Large intestine (tissue), 3 donors: Measurements from ENCODE around the gene KIF6. TPM values are rescaled to one million over a fixed set of nuclear protein-coding genes. Genes with fewer than 3 reads are reported as not detected.

ENCODE experiments used
- DNase-seq, 2 donors: peaks; one replicate each; pipeline versions ENCODE4 v3.0.0 to v3.0.0-alpha.2; 2013
- H3K27ac ChIP-seq: one replicate; pipeline ENCODE4 v1.5.1; 2013; ENCODE audit warnings: low read length
- H3K27me3 ChIP-seq: 2 replicates; pipeline ENCODE4 v1.6.1; 2013; ENCODE audit warnings: low read length; ENCODE audit not compliant: control insufficient read depth, insufficient read depth
- H3K36me3 ChIP-seq: 2 replicates; pipeline ENCODE4 v1.6.1; 2013; ENCODE audit warnings: low read length; ENCODE audit not compliant: control insufficient read depth, insufficient read depth
- H3K4me1 ChIP-seq: one replicate; pipeline ENCODE4 v1.6.1; 2013; ENCODE audit warnings: low read length; ENCODE audit not compliant: control insufficient read depth, insufficient read depth
- H3K4me3 ChIP-seq: one replicate; pipeline ENCODE4 v1.5.1; 2013; ENCODE audit warnings: low read length
- H3K9me3 ChIP-seq: one replicate; pipeline ENCODE4 v1.6.1; 2013; ENCODE audit warnings: mild to moderate bottlenecking, low read depth, low read length, moderate library complexity; ENCODE audit not compliant: control insufficient read depth
- WGBS: methylation state at CpG from one replicate; pipeline ENCODE4 v1.1.5; 2013; ENCODE audit warnings: low lambda C conversion rate; ENCODE audit not compliant: insufficient coverage; 5-methylcytosine and 5-hydroxymethylcytosine counted together
- polyA plus RNA-seq: library from polyadenylated mRNA; unstranded; fragments of 120-200 nt; gene quantifications from one replicate; pipeline ENCODE4 v1.2.1, GENCODE V29; 2013

KIF6 gene
- polyA plus RNA-seq, 1 donor, result 0.70 TPM

DNA sequence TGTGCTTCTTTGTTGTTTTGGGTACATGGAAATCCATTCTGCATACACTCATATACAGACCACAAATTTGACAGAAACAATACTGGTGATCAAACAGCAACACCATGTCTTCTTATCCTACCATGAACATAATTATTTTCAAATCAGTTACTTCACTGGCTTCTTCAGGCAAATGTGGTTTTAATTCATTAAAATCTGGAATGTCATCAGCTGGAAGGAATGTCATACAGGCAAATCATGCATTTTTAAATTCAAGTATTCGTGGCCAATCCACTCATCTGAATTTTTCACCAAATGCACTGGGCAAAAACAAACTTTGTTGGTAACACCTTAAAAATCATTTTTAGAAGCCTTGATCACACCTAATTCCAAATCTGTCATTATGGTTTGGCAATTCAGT, 59.3 kb downstream of the KIF6 start:
- Histone ChIP-seq H3K27ac (no peak overlapping the region), H3K4me1 (no peaks in the 10 kb centered on the region), H3K4me3 (no peak overlapping the region), H3K9me3 (no peaks in the 10 kb centered on the region), H3K36me3 (no peaks in the 10 kb centered on the region), H3K27me3 (no peaks in the 10 kb centered on the region)
- WGBS, result 83% methylated on average over 1 of the region's 1 CpG
- DNase-seq, result no peak

DNA sequence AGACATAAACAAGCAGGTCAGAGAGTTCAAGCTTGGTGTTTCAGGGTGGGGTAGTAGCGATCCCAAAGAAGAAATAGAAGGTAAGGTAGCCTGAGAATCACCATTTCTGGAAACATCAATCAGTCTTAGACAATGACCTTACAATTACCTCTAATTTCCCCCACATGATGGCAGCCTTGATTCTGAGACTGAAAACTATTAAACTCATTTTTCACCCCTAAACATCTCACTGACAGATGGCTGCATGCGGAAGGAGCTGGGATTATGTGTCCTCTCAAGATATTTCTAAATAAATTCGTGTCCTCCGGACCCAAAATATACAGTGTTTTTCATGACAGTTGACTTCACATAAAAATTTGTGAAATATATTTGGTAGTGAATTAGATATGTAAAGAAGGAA, 61.0 kb downstream of the KIF6 start:
- WGBS, result no CpG with 5 or more reads among the region's 4 CpGs
- no peaks in the 10 kb centered on the region for H3K27me3 ChIP-seq
- no peaks in the 10 kb centered on the region for H3K9me3 ChIP-seq
- H3K27ac ChIP-seq, result no peak overlapping the region
- no peaks in the 10 kb centered on the region for H3K36me3 ChIP-seq
- no peaks in the 10 kb centered on the region for H3K4me1 ChIP-seq
- DNase-seq, result no peak
- H3K4me3 ChIP-seq, result no peak overlapping the region

DNA sequence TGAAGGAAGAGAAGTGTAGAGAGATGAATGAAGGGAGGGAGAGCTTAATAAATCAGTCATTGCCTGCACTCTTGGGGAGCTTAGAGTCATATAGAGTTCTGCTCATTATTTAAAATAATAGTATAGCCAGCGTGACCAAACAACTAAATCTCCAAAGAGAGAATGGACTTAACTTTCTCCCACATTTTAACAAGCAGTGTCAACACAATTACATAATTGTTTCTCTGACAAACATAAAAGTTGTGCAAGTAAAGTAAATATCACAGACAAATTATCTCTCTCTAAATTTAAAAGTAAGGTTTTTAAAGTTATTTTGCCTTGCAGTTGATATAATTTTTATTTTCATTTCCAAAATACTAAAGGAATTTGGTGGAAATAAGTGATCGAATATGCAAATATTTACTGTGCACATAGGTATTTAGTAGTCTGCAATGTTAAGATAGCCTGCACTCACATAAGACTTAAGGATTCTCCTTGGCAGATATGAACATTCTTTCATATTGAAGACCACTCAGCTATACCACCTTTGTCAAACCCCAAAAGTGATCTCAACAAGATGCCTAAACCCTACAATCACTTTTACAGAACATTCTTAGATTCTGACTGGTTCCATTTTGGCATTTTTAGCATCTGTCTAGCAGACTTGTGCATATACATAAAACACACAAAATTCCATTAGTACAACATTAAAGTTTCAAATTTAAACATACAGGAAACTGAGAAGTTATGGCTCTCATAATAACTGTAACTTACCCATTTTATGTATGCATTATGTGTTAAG, 67.7 kb downstream of the KIF6 start:
- WGBS, result 86% methylated on average over 1 of the region's 2 CpGs

DNA sequence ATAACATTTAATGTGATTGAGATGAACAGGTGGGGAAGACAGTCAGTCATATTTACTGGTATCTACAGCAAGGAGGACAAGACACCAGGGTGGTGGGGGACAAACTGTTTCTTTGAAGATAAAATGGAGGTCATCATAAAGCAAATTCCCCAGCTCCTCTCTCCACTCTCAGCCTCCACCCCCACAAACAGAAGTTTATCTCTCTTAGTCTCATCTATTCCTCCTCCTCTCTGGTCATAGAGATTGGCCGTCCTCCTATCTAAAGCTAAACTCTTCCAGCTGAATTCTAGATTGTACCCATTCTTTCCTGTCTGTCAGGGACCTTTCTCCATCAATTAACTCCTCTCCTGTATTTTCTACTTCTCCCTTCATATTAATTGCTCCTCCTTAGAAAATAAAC, 71.1 kb downstream of the KIF6 start:
- H3K9me3 ChIP-seq, result no peaks in the 10 kb centered on the region
- no peak overlapping the region for H3K27ac ChIP-seq
- no peak overlapping the region for H3K4me3 ChIP-seq
- WGBS, result 100% methylated on average over 1 of the region's 1 CpG
- DNase-seq, result no peak
- no peaks in the 10 kb centered on the region for H3K4me1 ChIP-seq
- no peaks in the 10 kb centered on the region for H3K27me3 ChIP-seq
- H3K36me3 ChIP-seq, result no peaks in the 10 kb centered on the region

More for the DNA sequence above, 67.7 kb downstream of the KIF6 start:
- DNase-seq, result no peak
- Histone ChIP-seq H3K36me3 (no peaks in the 10 kb centered on the region), H3K27ac (no peak overlapping the region), H3K4me3 (no peak overlapping the region), H3K4me1 (no peaks in the 10 kb centered on the region), H3K27me3 (no peaks in the 10 kb centered on the region), H3K9me3 (no peaks in the 10 kb centered on the region)

DNA sequence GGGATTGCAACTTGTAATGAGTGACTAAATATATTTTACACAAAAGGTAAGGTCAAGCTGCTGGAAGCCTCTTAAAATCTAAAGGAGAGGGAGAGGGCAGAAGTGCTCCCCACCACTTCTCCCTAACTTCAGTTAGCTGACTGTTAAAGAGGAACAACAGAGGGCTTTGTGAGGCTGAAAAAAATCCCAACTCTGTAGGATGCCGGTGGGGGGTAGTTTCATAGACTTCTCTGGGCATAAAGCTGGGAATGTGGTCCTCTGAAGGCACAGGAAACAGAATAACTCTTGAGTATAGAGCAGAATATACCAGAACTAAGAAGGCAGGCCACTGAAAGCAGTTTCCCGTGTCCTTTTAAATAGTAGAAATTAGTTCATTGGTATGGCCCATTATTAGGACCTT, 71.6 kb downstream of the KIF6 start:
- Histone ChIP-seq H3K27me3 (no peaks in the 10 kb centered on the region), H3K36me3 (no peaks in the 10 kb centered on the region), H3K27ac (no peak overlapping the region), H3K9me3 (no peaks in the 10 kb centered on the region), H3K4me3 (no peak overlapping the region), H3K4me1 (no peaks in the 10 kb centered on the region)
- no CpG with 5 or more reads among the region's 2 CpGs for WGBS
- DNase-seq, result no peak

DNA sequence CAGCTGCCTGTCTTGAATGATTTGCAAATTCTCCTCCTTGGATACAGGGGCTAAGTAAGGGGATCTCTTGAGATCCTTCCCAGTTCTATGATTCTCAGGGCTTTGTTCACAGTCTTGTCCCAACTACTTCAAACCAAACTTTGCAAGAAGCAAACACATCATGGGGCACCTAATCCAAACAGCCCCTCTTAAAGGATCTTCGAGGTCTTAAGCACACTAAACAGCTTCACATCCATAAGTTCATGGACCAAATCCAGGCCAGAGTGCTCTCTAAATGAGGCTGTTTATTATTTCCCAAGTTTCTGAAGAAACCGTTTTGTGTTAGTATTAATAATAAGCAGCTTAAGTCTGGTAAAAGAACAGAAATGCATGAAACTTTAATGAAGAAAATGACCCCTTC, 75.2 kb downstream of the KIF6 start:
- WGBS, result no CpG with 5 or more reads among the region's 2 CpGs
- Histone ChIP-seq H3K27me3 (no peaks in the 10 kb centered on the region), H3K27ac (no peak overlapping the region), H3K4me3 (no peak overlapping the region), H3K4me1 (no peaks in the 10 kb centered on the region), H3K36me3 (no peaks in the 10 kb centered on the region), H3K9me3 (no peaks in the 10 kb centered on the region)
- DNase-seq, result peak; percentile 4 to 6

DNA sequence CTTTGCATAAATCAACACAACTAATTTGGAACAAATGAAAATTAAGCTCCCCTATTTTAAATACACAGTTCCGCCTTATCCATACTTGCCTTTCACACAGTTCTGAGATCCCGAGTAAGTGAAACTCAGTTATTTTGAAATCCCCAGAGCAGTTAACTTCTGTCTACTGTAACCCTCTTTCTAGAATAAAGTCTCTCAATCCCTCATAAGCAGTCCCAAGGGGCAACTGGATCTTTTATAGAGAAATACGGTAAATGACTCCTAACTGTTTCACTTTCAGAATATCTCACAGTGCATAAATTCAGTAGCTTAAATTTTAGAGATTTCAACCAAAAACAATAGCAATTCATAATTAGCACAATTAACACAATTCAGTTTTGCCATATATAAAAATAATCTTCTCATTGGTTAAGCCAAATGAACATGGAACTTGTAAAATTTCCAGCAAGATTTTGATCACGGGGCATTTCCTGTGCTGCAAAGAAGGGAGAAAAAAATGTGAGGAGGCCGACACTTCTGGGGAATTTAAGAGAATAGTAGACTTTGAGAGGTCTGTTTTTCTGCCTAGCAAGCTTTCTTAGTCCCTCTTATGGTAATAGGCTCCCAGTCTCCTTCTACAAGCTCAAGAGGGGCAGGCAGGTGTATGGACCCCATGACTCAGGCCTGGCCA, 78.3 kb downstream of the KIF6 start:
- no peaks in the 10 kb centered on the region for H3K4me1 ChIP-seq
- no peaks in the 10 kb centered on the region for H3K27me3 ChIP-seq
- no peak overlapping the region for H3K4me3 ChIP-seq
- no peaks in the 10 kb centered on the region for H3K9me3 ChIP-seq
- 88% methylated on average over 2 of the region's 5 CpGs for WGBS
- no peaks in the 10 kb centered on the region for H3K36me3 ChIP-seq
- no peak for DNase-seq
- no peak overlapping the region for H3K27ac ChIP-seq

DNA sequence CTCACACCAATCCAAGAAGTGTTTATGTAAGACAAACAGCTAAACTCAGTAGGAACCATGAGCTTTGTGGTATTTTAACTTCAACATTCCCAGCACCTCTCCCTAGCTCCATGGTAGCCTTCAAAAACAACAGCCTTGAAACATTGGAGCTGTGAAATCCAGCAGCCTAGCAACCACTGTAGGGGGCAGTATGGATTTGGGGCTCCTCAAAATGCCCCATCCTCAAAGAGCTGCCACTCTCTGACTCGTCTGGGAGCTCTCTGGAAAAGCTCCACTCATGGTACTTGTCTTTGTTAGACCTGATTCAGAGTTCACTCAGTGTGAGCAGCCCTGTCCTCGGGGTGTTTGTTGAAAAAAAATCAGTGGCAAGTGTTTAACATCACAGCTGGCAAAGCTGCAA, 82.9 kb downstream of the KIF6 start:
- no peaks in the 10 kb centered on the region for H3K9me3 ChIP-seq
- H3K4me1 ChIP-seq, result no peaks in the 10 kb centered on the region
- no peaks in the 10 kb centered on the region for H3K36me3 ChIP-seq
- no peak overlapping the region for H3K4me3 ChIP-seq
- no peak overlapping the region for H3K27ac ChIP-seq
- WGBS, result no CpG with 5 or more reads among the region's 2 CpGs
- H3K27me3 ChIP-seq, result no peaks in the 10 kb centered on the region
- no peak for DNase-seq

DNA sequence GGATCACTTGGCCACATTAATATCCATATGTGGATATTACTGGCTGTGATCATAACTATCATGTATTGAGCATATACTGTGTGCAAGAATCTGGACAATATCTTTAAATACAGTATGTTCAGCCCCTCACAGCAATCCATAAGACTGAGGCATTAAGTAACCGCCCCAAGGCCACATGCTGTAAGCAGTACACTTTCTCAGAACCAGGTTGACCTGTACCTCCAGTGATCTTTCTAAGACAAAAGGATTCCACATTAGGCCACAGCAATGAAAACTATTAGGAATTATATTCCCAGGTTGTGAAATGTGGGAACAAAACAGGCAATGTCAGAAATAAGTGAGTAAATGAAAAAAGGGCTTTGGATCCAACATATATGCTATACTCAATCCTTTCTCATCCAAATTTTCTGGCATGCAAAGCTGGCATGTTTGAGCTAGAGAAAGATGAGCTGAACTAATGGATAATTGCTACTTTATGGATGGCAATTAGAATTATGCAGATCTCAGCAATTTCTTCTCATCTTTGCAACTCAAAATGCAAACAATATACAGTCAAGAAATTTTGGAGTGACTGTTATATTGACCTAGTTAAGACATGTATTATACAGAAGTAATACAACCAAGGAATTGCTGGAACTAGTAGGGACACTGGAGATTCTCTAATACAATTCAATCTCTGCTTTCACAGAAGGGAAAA, 86.9 kb downstream of the KIF6 start:
- no peak for DNase-seq
- no peak overlapping the region for H3K27ac ChIP-seq
- WGBS, result no CpG with 5 or more reads among the region's 1 CpG

DNA sequence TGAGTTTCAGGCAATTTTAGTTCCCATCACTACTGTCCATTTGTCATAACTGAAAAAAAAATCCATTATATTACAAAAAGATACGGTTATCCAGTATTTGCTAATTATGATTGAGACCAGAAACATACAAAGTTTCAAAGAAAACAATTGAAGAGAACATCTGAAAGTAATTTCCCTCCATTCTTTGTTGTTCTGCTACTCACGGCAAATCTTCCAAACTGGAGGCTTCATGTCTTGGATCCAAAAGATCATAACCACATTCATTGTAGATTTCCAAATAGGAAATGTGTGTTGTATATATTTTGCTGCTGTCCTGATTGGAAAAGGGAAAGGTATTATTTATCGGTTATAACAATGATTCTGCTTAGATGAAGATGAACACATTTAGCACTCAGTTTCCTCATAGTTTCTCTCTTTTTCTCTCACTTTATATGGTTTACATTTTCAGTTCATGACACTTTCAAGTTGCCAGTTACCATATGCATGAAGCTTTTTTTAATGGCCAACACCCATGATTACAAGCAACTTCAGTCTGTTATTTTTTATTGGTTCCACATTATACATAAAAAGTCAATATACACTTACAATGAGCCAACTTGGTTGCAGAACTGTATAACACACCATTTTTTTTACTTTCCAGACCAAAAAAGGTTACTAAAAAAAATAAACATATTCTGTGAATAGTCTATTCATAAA, 90.4 kb downstream of the KIF6 start:
- no peaks in the 10 kb centered on the region for H3K27me3 ChIP-seq
- no peak for DNase-seq
- no peak overlapping the region for H3K4me3 ChIP-seq
- peaks cover 4% of the 10 kb centered on the region for H3K9me3 ChIP-seq
- no peaks in the 10 kb centered on the region for H3K4me1 ChIP-seq
- 83% methylated on average over 1 of the region's 3 CpGs for WGBS
- no peaks in the 10 kb centered on the region for H3K36me3 ChIP-seq
- no peak overlapping the region for H3K27ac ChIP-seq

More for the DNA sequence above, 86.9 kb downstream of the KIF6 start:
- Histone ChIP-seq H3K9me3 (no peaks in the 10 kb centered on the region), H3K4me3 (no peak overlapping the region), H3K4me1 (no peaks in the 10 kb centered on the region), H3K36me3 (no peaks in the 10 kb centered on the region), H3K27me3 (no peaks in the 10 kb centered on the region)
